Activated CD8-positive, alpha-beta memory T cell treated with anti-CD3 and anti-CD28 coated beads, Interleukin-2, amount 50 U/mL, for 48 hours (primary cell): ENCODE data around the gene TRIP6.
A peak's percentile ranks its signal among the peaks of the same experiment; 100 is the strongest.

ENCODE experiments used
- DNase-seq: peaks from one replicate; pipeline ENCODE4 v3.0.0-alpha.2; 2020

TRIP6 gene

GRCh38 chr7:100875356-100875751, 8.2 kb downstream of the TRIP6 start:
- DNase-seq = no peak

- no peak for DNase-seq
Measured at GRCh38 chr7:100878013-100878412, 10.8 kb downstream of the TRIP6 start.

- DNase-seq = no peak
Measured at GRCh38 chr7:100878685-100879084, 11.5 kb downstream of the TRIP6 start.

GRCh38 chr7:100879685-100880261, 12.6 kb downstream of the TRIP6 start:
- no peak for DNase-seq

- DNase-seq = no peak
Measured at GRCh38 chr7:100880645-100881044, 13.5 kb downstream of the TRIP6 start.

GRCh38 chr7:100881136-100881535, 13.9 kb downstream of the TRIP6 start:
- DNase-seq = no peak

- no peak for DNase-seq
Measured at GRCh38 chr7:100882201-100882600, 15.0 kb downstream of the TRIP6 start.

- no peak for DNase-seq
Measured at GRCh38 chr7:100882785-100883526, 15.8 kb downstream of the TRIP6 start.

- no peak for DNase-seq
Measured at GRCh38 chr7:100884736-100885439, 17.7 kb downstream of the TRIP6 start.

GRCh38 chr7:100885440-100886141, 18.4 kb downstream of the TRIP6 start:
- DNase-seq = no peak

- DNase-seq = no peak
Measured at GRCh38 chr7:100886142-100886935, 19.2 kb downstream of the TRIP6 start.

- no peak for DNase-seq
Measured at GRCh38 chr7:100886936-100887515, 19.8 kb downstream of the TRIP6 start.

- peak; percentile 69 for DNase-seq
Measured at GRCh38 chr7:100887516-100888290, 20.5 kb downstream of the TRIP6 start.

- DNase-seq = peak; percentile 64
Measured at GRCh38 chr7:100888291-100888987, 21.3 kb downstream of the TRIP6 start.

- no peak for DNase-seq
Measured at GRCh38 chr7:100888988-100889750, 22.0 kb downstream of the TRIP6 start, which contains the start of gene UFSP1. Gene UFSP1, minus strand, starts transcription at chr7:100889715. Its CDS starts 444 bp downstream, at chr7:100889271.

- no peak for DNase-seq
Measured at GRCh38 chr7:100890653-100891567, 23.7 kb downstream of the TRIP6 start.

- no peak for DNase-seq
Measured at GRCh38 chr7:100891568-100892247, 24.5 kb downstream of the TRIP6 start.
